Brain microvascular endothelial cell (primary cell): ENCODE results near the gene CCT2.

Source experiments
- DNase-seq: peaks from one replicate; pipeline ENCODE4 v3.0.0-alpha.2; 2020
- H3K27ac ChIP-seq: fragments of 250-450 bp; sonication (Bioruptor Pico); 2 replicates; pipeline ENCODE4 v1.5.1; 2020; ENCODE audit warnings: mild to moderate bottlenecking, moderate library complexity
- H3K27me3 ChIP-seq: fragments of 250-450 bp; sonication (Bioruptor Pico); replicated peaks from 2 replicates; pipeline ENCODE4 v1.5.1; 2020; ENCODE audit warnings: mild to moderate bottlenecking
- H3K36me3 ChIP-seq: fragments of 250-450 bp; sonication (Bioruptor Pico); replicated peaks from 2 replicates; pipeline ENCODE4 v1.5.1; 2020; ENCODE audit warnings: mild to moderate bottlenecking
- H3K4me3 ChIP-seq: 2 replicates; pipeline ENCODE4 v1.5.1; 2011; ENCODE audit warnings: low read depth, mild to moderate bottlenecking, control low read depth, low read length, moderate library complexity
- CTCF ChIP-seq: IDR thresholded peaks from 2 replicates; pipeline ENCODE4 v1.5.1; 2011; ENCODE audit warnings: low read depth, mild to moderate bottlenecking, moderate library complexity, low read length, control low read depth, inconsistent platforms; ENCODE audit errors: missing control alignments
- in situ Hi-C: cut with HindIII; loops from 2 replicates; pipeline ENCODE4 v1.10.0; 2017; ENCODE audit warnings: low sequenced_read_pairs, low pct_ligation_motif_present

Gene CCT2

GRCh38 chr12:69589082-69589481 lies 3.8 kb downstream of the CCT2 start:
- TF ChIP-seq CTCF, result no peak
- Histone ChIP-seq H3K27me3 (no peaks in the 10 kb centered on the region), H3K4me3 (no peak overlapping the region), H3K27ac (no peak overlapping the region), H3K36me3 (peaks cover 72% of the 10 kb centered on the region)
- DNase-seq, result no peak
- in situ Hi-C loops, result no loop called here

GRCh38 chr12:69595689-69596088 lies 10.4 kb downstream of the CCT2 start:
- Histone ChIP-seq H3K4me3 (no peak overlapping the region), H3K27ac (no peak overlapping the region), H3K27me3 (no peaks in the 10 kb centered on the region), H3K36me3 (peaks cover 84% of the 10 kb centered on the region)
- no peak for DNase-seq
- in situ Hi-C loops, result no loop called here
- no peak for TF ChIP-seq CTCF

- Histone ChIP-seq H3K4me3 (no peak overlapping the region), H3K36me3 (peaks cover 79% of the 10 kb centered on the region), H3K27ac (no peak overlapping the region), H3K27me3 (no peaks in the 10 kb centered on the region)
- TF ChIP-seq CTCF, result no peak
- in situ Hi-C loops, result no loop called here
- no peak for DNase-seq
These were observed 13.0 kb downstream of the CCT2 start for GRCh38 chr12:69598174-69598753.

- H3K36me3 ChIP-seq, result peaks cover 65% of the 10 kb centered on the region
- DNase-seq, result no peak
- no peak for TF ChIP-seq CTCF
- no peak overlapping the region for H3K4me3 ChIP-seq
- in situ Hi-C loops, result no loop called here
- H3K27me3 ChIP-seq, result no peaks in the 10 kb centered on the region
- H3K27ac ChIP-seq, result no peak overlapping the region
These were observed 15.5 kb downstream of the CCT2 start for GRCh38 chr12:69600804-69601203.

- TF ChIP-seq CTCF, result no peak
- no peak for DNase-seq
- Histone ChIP-seq H3K36me3 (peaks cover 58% of the 10 kb centered on the region), H3K27me3 (no peaks in the 10 kb centered on the region), H3K4me3 (no peak overlapping the region), H3K27ac (no peak overlapping the region)
- in situ Hi-C loops, result no loop called here
These were observed 16.9 kb downstream of the CCT2 start for GRCh38 chr12:69601962-69602685.
